NCI-H526 (cell line): ENCODE results near the gene ALPI.

Experiments
- DNase-seq, 2 experiments: peaks; one replicate each; lab custom pipeline; 2025; lab: John Stamatoyannopoulos, UW

The ALPI gene

GRCh38 chr2:232484628-232485347, 28.8 kb downstream of the ALPI start:
- no peak for DNase-seq

GRCh38 chr2:232485348-232485756, 29.4 kb downstream of the ALPI start:
- DNase-seq = peak in 1 of 2 experiments; percentile 42

GRCh38 chr2:232485757-232486557, 30.0 kb downstream of the ALPI start:
- DNase-seq = peak in 1 of 2 experiments; percentile 42

GRCh38 chr2:232486558-232487384, 30.8 kb downstream of the ALPI start:
- no peak for DNase-seq

- peak in 1 of 2 experiments; percentile 56 for DNase-seq
These were observed 31.6 kb downstream of the ALPI start, which contains the start of gene ECEL1 for GRCh38 chr2:232487385-232488096. TSS of gene ECEL1 (minus strand) at chr2:232487834. CDS start at chr2:232486653, 1,181 bp downstream.

GRCh38 chr2:232488097-232488711, 32.3 kb downstream of the ALPI start:
- peak in 1 of 2 experiments; percentile 43 for DNase-seq

- no peak for DNase-seq
These were observed 32.9 kb downstream of the ALPI start for GRCh38 chr2:232488721-232489300.

- DNase-seq = no peak
These were observed 33.7 kb downstream of the ALPI start for GRCh38 chr2:232489516-232490220.

- no peak for DNase-seq
These were observed 34.5 kb downstream of the ALPI start for GRCh38 chr2:232490221-232491138.

GRCh38 chr2:232491139-232491780, 35.3 kb downstream of the ALPI start:
- no peak for DNase-seq

- DNase-seq = no peak
These were observed 36.4 kb downstream of the ALPI start for GRCh38 chr2:232492236-232492848.

GRCh38 chr2:232492963-232493700, 37.2 kb downstream of the ALPI start:
- no peak for DNase-seq

- DNase-seq = no peak
These were observed 37.9 kb downstream of the ALPI start for GRCh38 chr2:232493701-232494474.

GRCh38 chr2:232494542-232494941, 38.6 kb downstream of the ALPI start:
- no peak for DNase-seq

- DNase-seq = no peak
These were observed 39.3 kb downstream of the ALPI start for GRCh38 chr2:232495292-232495691.

GRCh38 chr2:232496501-232497270, 40.7 kb downstream of the ALPI start:
- no peak for DNase-seq
